Activated T-helper 1 cell treated with anti-CD3 and anti-CD28 coated beads, Interleukin-12 subunit alpha, Interleukin-12 subunit beta, Interleukin-2, Interleukin-4 antibody, amounts not matched to agents 30 ng/mL and 10 ng/mL and 1 ng/mL, durations not matched to agents 14 hours and 24 hours and 36 hours (primary cell): ENCODE data around the gene ZC3H18. TPM values are rescaled to one million over a fixed set of nuclear protein-coding genes. Genes with fewer than 3 reads are reported as not detected.

ENCODE experiments used
- DNase-seq: peaks from one replicate; pipeline ENCODE4 v3.0.0; 2021; ENCODE audit warnings: low spot score
- H3K27ac Mint-ChIP-seq: one replicate; pipeline ENCODE4 v1.8.0; 2021; ENCODE audit warnings: mild to moderate bottlenecking, mixed read lengths
- H3K27me3 Mint-ChIP-seq: one replicate; pipeline ENCODE4 v1.8.0; 2022; ENCODE audit warnings: mild to moderate bottlenecking, moderate library complexity, mixed read lengths; ENCODE audit not compliant: insufficient read depth
- H3K36me3 Mint-ChIP-seq: one replicate; pipeline ENCODE4 v1.8.0; 2021; ENCODE audit warnings: low read depth, mixed read lengths
- H3K4me1 Mint-ChIP-seq: one replicate; pipeline ENCODE4 v1.8.0; 2021; ENCODE audit warnings: low read depth, mixed read lengths
- H3K4me3 Mint-ChIP-seq: one replicate; pipeline ENCODE4 v1.8.0; 2021; ENCODE audit warnings: mild to moderate bottlenecking, moderate library complexity, mixed read lengths
- H3K9me3 Mint-ChIP-seq: one replicate; pipeline ENCODE4 v1.8.0; 2021; ENCODE audit warnings: mixed read lengths
- intact Hi-C: fragments of 100-400 bp; cut with micrococcal nuclease; formaldehyde crosslinking; loops from one replicate; pipeline ENCODE4 v1.15.1; 2024
- total RNA-seq: library from RNA; stranded (reverse); gene quantifications from 2 replicates; pipeline ENCODE4 v1.2.3, GENCODE V29; 2022

Gene ZC3H18
- total RNA-seq, 1 donor from 2014 or later, result 116 TPM

- peaks cover 3% of the 10 kb centered on the region for H3K36me3 Mint-ChIP-seq
- H3K4me3 Mint-ChIP-seq, result peak overlapping the region; percentile 81
- H3K27ac Mint-ChIP-seq, result peak overlapping the region; percentile 76
- no peaks in the 10 kb centered on the region for H3K9me3 Mint-ChIP-seq
- H3K4me1 Mint-ChIP-seq, result no peaks in the 10 kb centered on the region
- no peak for DNase-seq
- H3K27me3 Mint-ChIP-seq, result no peaks in the 10 kb centered on the region
- intact Hi-C loops, result loop anchor here (2.0 kb wide), 1 partner anchor 93 kb away; no protein-coding TSS in a partner anchor
Observed at GRCh38 chr16:88535191-88535856, 34.9 kb upstream of the ZC3H18 start.

GRCh38 chr16:88535857-88536222 lies 34.4 kb upstream of the ZC3H18 start:
- no peaks in the 10 kb centered on the region for H3K27me3 Mint-ChIP-seq
- H3K27ac Mint-ChIP-seq, result peak overlapping the region; percentile 76
- intact Hi-C loops, result loop anchor here (2.0 kb wide), 1 partner anchor 93 kb away; no protein-coding TSS in a partner anchor
- peak overlapping the region; percentile 81 for H3K4me3 Mint-ChIP-seq
- H3K9me3 Mint-ChIP-seq, result no peaks in the 10 kb centered on the region
- no peaks in the 10 kb centered on the region for H3K4me1 Mint-ChIP-seq
- DNase-seq, result no peak
- H3K36me3 Mint-ChIP-seq, result peaks cover 3% of the 10 kb centered on the region

- H3K4me3 Mint-ChIP-seq, result no peak overlapping the region
- H3K9me3 Mint-ChIP-seq, result no peaks in the 10 kb centered on the region
- H3K4me1 Mint-ChIP-seq, result no peaks in the 10 kb centered on the region
- no peak for DNase-seq
- peak overlapping the region; percentile 7 for H3K27ac Mint-ChIP-seq
- intact Hi-C loops, result no loop called here
- peaks cover 3% of the 10 kb centered on the region for H3K36me3 Mint-ChIP-seq
- no peaks in the 10 kb centered on the region for H3K27me3 Mint-ChIP-seq
Observed at GRCh38 chr16:88536510-88536909, 33.7 kb upstream of the ZC3H18 start.

GRCh38 chr16:88536971-88537751 lies 33.0 kb upstream of the ZC3H18 start:
- Mint-ChIP-seq H3K27ac (no peak overlapping the region), H3K4me3 (no peak overlapping the region), H3K9me3 (no peaks in the 10 kb centered on the region), H3K27me3 (no peaks in the 10 kb centered on the region), H3K4me1 (no peaks in the 10 kb centered on the region), H3K36me3 (peaks cover 3% of the 10 kb centered on the region)
- DNase-seq, result no peak
- intact Hi-C loops, result no loop called here

- H3K36me3 Mint-ChIP-seq, result peaks cover 3% of the 10 kb centered on the region
- no peak overlapping the region for H3K27ac Mint-ChIP-seq
- H3K4me1 Mint-ChIP-seq, result no peaks in the 10 kb centered on the region
- H3K4me3 Mint-ChIP-seq, result no peak overlapping the region
- intact Hi-C loops, result no loop called here
- H3K9me3 Mint-ChIP-seq, result no peaks in the 10 kb centered on the region
- DNase-seq, result no peak
- no peaks in the 10 kb centered on the region for H3K27me3 Mint-ChIP-seq
Observed at GRCh38 chr16:88537859-88538258, 32.3 kb upstream of the ZC3H18 start.

GRCh38 chr16:88538366-88539060 lies 31.7 kb upstream of the ZC3H18 start:
- H3K9me3 Mint-ChIP-seq, result peaks cover 6% of the 10 kb centered on the region
- DNase-seq, result no peak
- intact Hi-C loops, result no loop called here

GRCh38 chr16:88539261-88539651 lies 30.9 kb upstream of the ZC3H18 start:
- Mint-ChIP-seq H3K36me3 (peaks cover 6% of the 10 kb centered on the region), H3K4me1 (no peaks in the 10 kb centered on the region), H3K9me3 (peaks cover 11% of the 10 kb centered on the region), H3K4me3 (no peak overlapping the region), H3K27me3 (no peaks in the 10 kb centered on the region), H3K27ac (no peak overlapping the region)
- intact Hi-C loops, result no loop called here
- no peak for DNase-seq

More at GRCh38 chr16:88538366-88539060, 31.7 kb upstream of the ZC3H18 start:
- Mint-ChIP-seq H3K36me3 (peaks cover 5% of the 10 kb centered on the region), H3K4me3 (no peak overlapping the region), H3K27ac (no peak overlapping the region), H3K27me3 (no peaks in the 10 kb centered on the region), H3K4me1 (no peaks in the 10 kb centered on the region)

GRCh38 chr16:88539652-88540345 lies 30.4 kb upstream of the ZC3H18 start:
- H3K27me3 Mint-ChIP-seq, result no peaks in the 10 kb centered on the region
- H3K9me3 Mint-ChIP-seq, result peaks cover 11% of the 10 kb centered on the region
- DNase-seq, result no peak
- peaks cover 6% of the 10 kb centered on the region for H3K36me3 Mint-ChIP-seq
- H3K4me1 Mint-ChIP-seq, result no peaks in the 10 kb centered on the region
- no peak overlapping the region for H3K4me3 Mint-ChIP-seq
- intact Hi-C loops, result no loop called here
- H3K27ac Mint-ChIP-seq, result no peak overlapping the region

- Mint-ChIP-seq H3K27ac (no peak overlapping the region), H3K9me3 (peaks cover 11% of the 10 kb centered on the region), H3K27me3 (no peaks in the 10 kb centered on the region), H3K4me1 (no peaks in the 10 kb centered on the region), H3K4me3 (no peak overlapping the region), H3K36me3 (peaks cover 6% of the 10 kb centered on the region)
- intact Hi-C loops, result no loop called here
- no peak for DNase-seq
Observed at GRCh38 chr16:88540346-88540977, 29.7 kb upstream of the ZC3H18 start.

- Mint-ChIP-seq H3K4me1 (no peaks in the 10 kb centered on the region), H3K27me3 (no peaks in the 10 kb centered on the region), H3K9me3 (peaks cover 11% of the 10 kb centered on the region), H3K36me3 (peaks cover 3% of the 10 kb centered on the region), H3K4me3 (no peak overlapping the region), H3K27ac (no peak overlapping the region)
- no peak for DNase-seq
- intact Hi-C loops, result no loop called here
Observed at GRCh38 chr16:88541831-88542616, 28.2 kb upstream of the ZC3H18 start.

- peaks cover 11% of the 10 kb centered on the region for H3K9me3 Mint-ChIP-seq
- no peak overlapping the region for H3K27ac Mint-ChIP-seq
- intact Hi-C loops, result no loop called here
- H3K4me3 Mint-ChIP-seq, result no peak overlapping the region
- peaks cover 3% of the 10 kb centered on the region for H3K36me3 Mint-ChIP-seq
- H3K27me3 Mint-ChIP-seq, result no peaks in the 10 kb centered on the region
- H3K4me1 Mint-ChIP-seq, result no peaks in the 10 kb centered on the region
- DNase-seq, result no peak
Observed at GRCh38 chr16:88543230-88543813, 26.9 kb upstream of the ZC3H18 start.
